ENCODE data around the gene SPATA3. TPM values are rescaled to one million over a fixed set of nuclear protein-coding genes. Genes with fewer than 3 reads are reported as not detected.
A peak's percentile ranks its signal among the peaks of the same experiment; 100 is the strongest.

Gene SPATA3
- polyA plus RNA-seq, 1 donor from 2014 or later: not detected

GRCh38 chr2:231037731-231038482 is 42.0 kb downstream of the SPATA3 start:
- Mint-ChIP-seq H3K36me3 (no peaks in the 10 kb centered on the region), H3K27me3 (peaks cover 38% of the 10 kb centered on the region), H3K27ac (no peak overlapping the region), H3K9me3 (peaks cover 0 to 4% (median 0%) of the 10 kb centered on the region in 3 donors), H3K4me3 (peak overlapping the region in 1 of 4 donors; percentile 54), H3K4me1 (peaks cover 7 to 12% (median 9%) of the 10 kb centered on the region in 3 donors)

GRCh38 chr2:231038483-231039293 is 42.8 kb downstream of the SPATA3 start:
- Mint-ChIP-seq H3K27me3 (peaks cover 37% of the 10 kb centered on the region), H3K27ac (no peak overlapping the region), H3K4me3 (peak overlapping the region in 3 of 4 donors; percentile 49 to 72 (median 54)), H3K9me3 (peaks cover 0 to 4% (median 0%) of the 10 kb centered on the region in 3 donors), H3K36me3 (no peaks in the 10 kb centered on the region), H3K4me1 (peaks cover 7 to 12% (median 9%) of the 10 kb centered on the region in 3 donors)

GRCh38 chr2:231039294-231039664 is 43.4 kb downstream of the SPATA3 start:
- Mint-ChIP-seq H3K36me3 (no peaks in the 10 kb centered on the region), H3K27ac (no peak overlapping the region), H3K4me1 (peaks cover 6 to 9% (median 8%) of the 10 kb centered on the region in 3 donors), H3K27me3 (peaks cover 37% of the 10 kb centered on the region), H3K4me3 (peak overlapping the region in 1 of 4 donors; percentile 60), H3K9me3 (peaks cover 0 to 4% (median 0%) of the 10 kb centered on the region in 3 donors)

GRCh38 chr2:231039821-231040364 is 44.0 kb downstream of the SPATA3 start:
- no peaks in the 10 kb centered on the region for H3K36me3 Mint-ChIP-seq
- H3K27ac Mint-ChIP-seq: no peak overlapping the region
- peaks cover 3 to 5% (median 4%) of the 10 kb centered on the region in 3 donors for H3K4me1 Mint-ChIP-seq
- peaks cover 0 to 4% (median 0%) of the 10 kb centered on the region in 3 donors for H3K9me3 Mint-ChIP-seq
- peak overlapping the region in 1 of 4 donors; percentile 60 for H3K4me3 Mint-ChIP-seq
- peaks cover 37% of the 10 kb centered on the region for H3K27me3 Mint-ChIP-seq

GRCh38 chr2:231041061-231041689 is 45.3 kb downstream of the SPATA3 start:
- Mint-ChIP-seq H3K36me3 (no peaks in the 10 kb centered on the region), H3K4me1 (peaks cover 3 to 5% (median 4%) of the 10 kb centered on the region in 3 donors), H3K4me3 (no peak overlapping the region), H3K27me3 (peaks cover 29% of the 10 kb centered on the region), H3K9me3 (peaks cover 0 to 4% (median 0%) of the 10 kb centered on the region in 3 donors), H3K27ac (no peak overlapping the region)

- no peak overlapping the region for H3K27ac Mint-ChIP-seq
These were observed 47.9 kb downstream of the SPATA3 start for GRCh38 chr2:231043796-231044195.

GRCh38 chr2:231046916-231047273 is 51.0 kb downstream of the SPATA3 start:
- Mint-ChIP-seq H3K27me3 (peaks cover 4% of the 10 kb centered on the region), H3K4me3 (no peak overlapping the region), H3K36me3 (no peaks in the 10 kb centered on the region), H3K27ac (no peak overlapping the region), H3K4me1 (no peaks in the 10 kb centered on the region), H3K9me3 (no peaks in the 10 kb centered on the region)

More at GRCh38 chr2:231043796-231044195, 47.9 kb downstream of the SPATA3 start:
- peaks cover 0 to 3% (median 0%) of the 10 kb centered on the region in 3 donors for H3K9me3 Mint-ChIP-seq
- H3K4me1 Mint-ChIP-seq: peaks cover 0 to 1% (median 0%) of the 10 kb centered on the region in 3 donors
- H3K27me3 Mint-ChIP-seq: peaks cover 17% of the 10 kb centered on the region
- H3K36me3 Mint-ChIP-seq: no peaks in the 10 kb centered on the region
- H3K4me3 Mint-ChIP-seq: no peak overlapping the region

GRCh38 chr2:231047274-231047922 is 51.5 kb downstream of the SPATA3 start:
- Mint-ChIP-seq H3K4me1 (peaks cover 0 to 3% (median 1%) of the 10 kb centered on the region in 3 donors), H3K9me3 (no peaks in the 10 kb centered on the region), H3K27me3 (peaks cover 5% of the 10 kb centered on the region), H3K36me3 (no peaks in the 10 kb centered on the region), H3K4me3 (no peak overlapping the region), H3K27ac (no peak overlapping the region)

- H3K27me3 Mint-ChIP-seq: peaks cover 6% of the 10 kb centered on the region
- H3K27ac Mint-ChIP-seq: no peak overlapping the region
- no peaks in the 10 kb centered on the region for H3K9me3 Mint-ChIP-seq
- H3K4me1 Mint-ChIP-seq: peaks cover 6 to 7% (median 6%) of the 10 kb centered on the region in 3 donors
- no peak overlapping the region for H3K4me3 Mint-ChIP-seq
- no peaks in the 10 kb centered on the region for H3K36me3 Mint-ChIP-seq
These were observed 52.3 kb downstream of the SPATA3 start for GRCh38 chr2:231047923-231048915.

GRCh38 chr2:231049286-231050017 is 53.5 kb downstream of the SPATA3 start:
- Mint-ChIP-seq H3K27me3 (peaks cover 9% of the 10 kb centered on the region), H3K4me3 (no peak overlapping the region), H3K27ac (no peak overlapping the region), H3K4me1 (peaks cover 6 to 11% (median 7%) of the 10 kb centered on the region in 3 donors), H3K9me3 (no peaks in the 10 kb centered on the region), H3K36me3 (no peaks in the 10 kb centered on the region)

- H3K36me3 Mint-ChIP-seq: no peaks in the 10 kb centered on the region
These were observed 54.3 kb downstream of the SPATA3 start for GRCh38 chr2:231050018-231050901.

GRCh38 chr2:231051116-231051515 is 55.2 kb downstream of the SPATA3 start:
- no peaks in the 10 kb centered on the region for H3K9me3 Mint-ChIP-seq
- peak overlapping the region in 1 of 4 donors; percentile 25 for H3K4me3 Mint-ChIP-seq
- peaks cover 9% of the 10 kb centered on the region for H3K27me3 Mint-ChIP-seq
- H3K4me1 Mint-ChIP-seq: peaks cover 8 to 11% (median 10%) of the 10 kb centered on the region in 3 donors
- H3K27ac Mint-ChIP-seq: no peak overlapping the region
- H3K36me3 Mint-ChIP-seq: no peaks in the 10 kb centered on the region

More at GRCh38 chr2:231050018-231050901, 54.3 kb downstream of the SPATA3 start:
- peak overlapping the region in 1 of 4 donors; percentile 64 for H3K4me3 Mint-ChIP-seq
- no peaks in the 10 kb centered on the region for H3K9me3 Mint-ChIP-seq
- peaks cover 9% of the 10 kb centered on the region for H3K27me3 Mint-ChIP-seq
- no peak overlapping the region for H3K27ac Mint-ChIP-seq
- peaks cover 6 to 11% (median 7%) of the 10 kb centered on the region in 3 donors for H3K4me1 Mint-ChIP-seq

Data from IgD-negative memory B cell (primary cell).